Astrocyte (in vitro differentiated cells and primary cell): Measurements from ENCODE around the gene ELFN2. TPM values are rescaled to one million over a fixed set of nuclear protein-coding genes. Genes with fewer than 3 reads are reported as not detected.

ENCODE experiments used
- DNase-seq: peaks from one replicate; pipeline ENCODE4 v3.0.0-alpha.2; 2010; ENCODE audit warnings: low read depth
- FAIRE-seq: peaks from 2 replicates; lab custom pipeline; 2011; peaks lifted over from hg19 to GRCh38; lab: Jason Lieb, UNC
- H2AFZ ChIP-seq: 2 replicates; pipeline ENCODE4 v1.6.0; 2012; ENCODE audit warnings: low read depth, low read length, inconsistent platforms
- H3K27ac ChIP-seq: 2 replicates; pipeline ENCODE4 v1.5.1; 2011; ENCODE audit warnings: low read depth, low read length, inconsistent platforms
- H3K27me3 ChIP-seq: 2 replicates; pipeline ENCODE4 v1.6.0; 2011; ENCODE audit warnings: low read length, inconsistent platforms; ENCODE audit not compliant: insufficient read depth
- H3K36me3 ChIP-seq: 2 replicates; pipeline ENCODE4 v1.5.1; 2011; ENCODE audit warnings: low read length, inconsistent platforms; ENCODE audit not compliant: insufficient read depth
- H3K4me1 ChIP-seq: 2 replicates; pipeline ENCODE4 v1.5.1; 2011; ENCODE audit warnings: low read length, inconsistent platforms; ENCODE audit not compliant: insufficient read depth
- H3K4me2 ChIP-seq: 2 replicates; pipeline ENCODE4 v1.6.0; 2012; ENCODE audit warnings: low read length, inconsistent platforms
- H3K4me3 ChIP-seq: 2 replicates; pipeline ENCODE4 v1.5.1; 2011; ENCODE audit warnings: low read depth, mild to moderate bottlenecking, low read length, inconsistent platforms; ENCODE audit not compliant: insufficient read depth
- H3K79me2 ChIP-seq: 2 replicates; pipeline ENCODE4 v1.6.0; 2012; ENCODE audit warnings: mild to moderate bottlenecking, low read length, inconsistent platforms; ENCODE audit not compliant: insufficient read depth
- H3K9ac ChIP-seq: 2 replicates; pipeline ENCODE4 v1.6.0; 2012; ENCODE audit warnings: mild to moderate bottlenecking, low read length, inconsistent platforms
- H3K9me3 ChIP-seq: 2 replicates; pipeline ENCODE4 v1.5.1; 2012; ENCODE audit warnings: low read depth, mild to moderate bottlenecking, low read length, inconsistent platforms; ENCODE audit not compliant: insufficient read depth
- H4K20me1 ChIP-seq: 2 replicates; pipeline ENCODE4 v1.6.0; 2012; ENCODE audit warnings: low read length, inconsistent platforms; ENCODE audit not compliant: insufficient read depth
- H3K27ac Mint-ChIP-seq: one replicate; pipeline ENCODE4 v1.8.0; 2021; ENCODE audit warnings: mild to moderate bottlenecking, mixed read lengths; ENCODE audit not compliant: unreplicated experiment
- H3K27me3 Mint-ChIP-seq: one replicate; pipeline ENCODE4 v1.8.0; 2021; ENCODE audit warnings: low read depth, mixed read lengths; ENCODE audit not compliant: unreplicated experiment
- H3K36me3 Mint-ChIP-seq: one replicate; pipeline ENCODE4 v1.8.0; 2021; ENCODE audit warnings: low read depth, mixed read lengths; ENCODE audit not compliant: unreplicated experiment
- H3K4me1 Mint-ChIP-seq: one replicate; pipeline ENCODE4 v1.8.0; 2021; ENCODE audit warnings: low read depth, mixed read lengths; ENCODE audit not compliant: unreplicated experiment
- H3K4me3 Mint-ChIP-seq: one replicate; pipeline ENCODE4 v1.8.0; 2021; ENCODE audit warnings: mild to moderate bottlenecking, moderate library complexity, mixed read lengths; ENCODE audit not compliant: unreplicated experiment
- H3K9me3 Mint-ChIP-seq: one replicate; pipeline ENCODE4 v1.8.0; 2021; ENCODE audit warnings: mild to moderate bottlenecking, mixed read lengths; ENCODE audit not compliant: unreplicated experiment
- EZH2 ChIP-seq: IDR thresholded peaks from 2 replicates; pipeline ENCODE4 v1.6.1; 2012; ENCODE audit warnings: mild to moderate bottlenecking, low read length, inconsistent platforms; ENCODE audit not compliant: insufficient read depth
- total RNA-seq: library from RNA; stranded (reverse); gene quantifications from 2 replicates; pipeline ENCODE4 v1.2.1, GENCODE V29; 2021
- TF ChIP-seq, protein P1 (sequence below): IDR thresholded peaks from 2 replicates; pipeline ENCODE4 v1.5.1; 2011; ENCODE audit warnings: low read depth, mild to moderate bottlenecking, inconsistent platforms, low read length, moderate library complexity; ENCODE audit not compliant: insufficient read depth

The ELFN2 gene
- total RNA-seq, 1 donor from 2014 or later, result 2.8 TPM

- Mint-ChIP-seq H3K4me3 (no peak overlapping the region), H3K27me3 (peaks cover 67% of the 10 kb centered on the region), H3K27ac (no peak overlapping the region), H3K36me3 (peaks cover 3% of the 10 kb centered on the region), H3K4me1 (peaks cover 4% of the 10 kb centered on the region), H3K9me3 (no peaks in the 10 kb centered on the region)
- TF ChIP-seq EZH2, result no peak
- TF ChIP-seq, protein P1, sequence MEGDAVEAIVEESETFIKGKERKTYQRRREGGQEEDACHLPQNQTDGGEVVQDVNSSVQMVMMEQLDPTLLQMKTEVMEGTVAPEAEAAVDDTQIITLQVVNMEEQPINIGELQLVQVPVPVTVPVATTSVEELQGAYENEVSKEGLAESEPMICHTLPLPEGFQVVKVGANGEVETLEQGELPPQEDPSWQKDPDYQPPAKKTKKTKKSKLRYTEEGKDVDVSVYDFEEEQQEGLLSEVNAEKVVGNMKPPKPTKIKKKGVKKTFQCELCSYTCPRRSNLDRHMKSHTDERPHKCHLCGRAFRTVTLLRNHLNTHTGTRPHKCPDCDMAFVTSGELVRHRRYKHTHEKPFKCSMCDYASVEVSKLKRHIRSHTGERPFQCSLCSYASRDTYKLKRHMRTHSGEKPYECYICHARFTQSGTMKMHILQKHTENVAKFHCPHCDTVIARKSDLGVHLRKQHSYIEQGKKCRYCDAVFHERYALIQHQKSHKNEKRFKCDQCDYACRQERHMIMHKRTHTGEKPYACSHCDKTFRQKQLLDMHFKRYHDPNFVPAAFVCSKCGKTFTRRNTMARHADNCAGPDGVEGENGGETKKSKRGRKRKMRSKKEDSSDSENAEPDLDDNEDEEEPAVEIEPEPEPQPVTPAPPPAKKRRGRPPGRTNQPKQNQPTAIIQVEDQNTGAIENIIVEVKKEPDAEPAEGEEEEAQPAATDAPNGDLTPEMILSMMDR, result no peak
- FAIRE-seq, result no peak
- H3K27me3 ChIP-seq, result peaks cover 18% of the 10 kb centered on the region
- no peaks in the 10 kb centered on the region for H3K79me2 ChIP-seq
- H3K36me3 ChIP-seq, result no peaks in the 10 kb centered on the region
- H3K4me2 ChIP-seq, result no peak overlapping the region
- no peak for DNase-seq
- no peaks in the 10 kb centered on the region for H3K9me3 ChIP-seq
- no peak overlapping the region for H3K4me3 ChIP-seq
- H3K4me1 ChIP-seq, result peaks cover 4% of the 10 kb centered on the region
- peaks cover 4% of the 10 kb centered on the region for H4K20me1 ChIP-seq
- no peak overlapping the region for H2AFZ ChIP-seq
- no peak overlapping the region for H3K9ac ChIP-seq
- H3K27ac ChIP-seq, result no peak overlapping the region
Measured at GRCh38 chr22:37377927-37378326, 49.4 kb downstream of the ELFN2 start.

GRCh38 chr22:37377138-37377537 is 50.1 kb downstream of the ELFN2 start:
- Histone ChIP-seq H3K4me3 (no peak overlapping the region), H3K9ac (no peak overlapping the region), H3K4me1 (peaks cover 4% of the 10 kb centered on the region), H3K9me3 (no peaks in the 10 kb centered on the region), H2AFZ (no peak overlapping the region), H3K79me2 (no peaks in the 10 kb centered on the region), H3K4me2 (no peak overlapping the region), H3K27ac (no peak overlapping the region), H3K36me3 (no peaks in the 10 kb centered on the region), H4K20me1 (peaks cover 4% of the 10 kb centered on the region), H3K27me3 (peaks cover 18% of the 10 kb centered on the region)
- H3K9me3 Mint-ChIP-seq, result no peaks in the 10 kb centered on the region
- no peak for FAIRE-seq
- H3K36me3 Mint-ChIP-seq, result peaks cover 3% of the 10 kb centered on the region
- H3K4me3 Mint-ChIP-seq, result no peak overlapping the region
- H3K27me3 Mint-ChIP-seq, result peaks cover 61% of the 10 kb centered on the region
- no peak for DNase-seq
- H3K4me1 Mint-ChIP-seq, result peaks cover 4% of the 10 kb centered on the region
- H3K27ac Mint-ChIP-seq, result no peak overlapping the region
- no peak for TF ChIP-seq EZH2
- TF ChIP-seq, protein P1, result no peak

DNA sequence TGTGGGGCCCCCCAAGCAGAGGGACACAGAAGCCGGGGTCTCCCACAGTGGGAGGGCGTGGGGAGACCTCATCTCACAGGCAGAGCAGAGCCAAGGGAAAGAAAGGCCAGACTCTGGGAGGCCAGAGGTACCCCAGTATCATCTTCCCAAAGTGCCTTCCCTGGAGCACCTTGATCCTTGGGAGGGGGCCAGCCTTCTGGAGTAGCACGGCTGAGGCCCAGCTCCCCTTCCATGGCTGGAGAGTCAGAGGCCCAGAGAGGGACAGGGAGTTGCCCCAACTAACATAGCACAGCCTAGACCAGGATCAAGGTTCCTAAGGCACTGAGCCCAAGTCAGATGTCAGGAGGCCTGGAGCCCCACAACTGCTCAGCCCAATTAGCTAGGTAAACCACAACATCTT is 50.6 kb downstream of the ELFN2 start:
- TF ChIP-seq, protein P1, result no peak
- TF ChIP-seq EZH2, result no peak
- peaks cover 59% of the 10 kb centered on the region for H3K27me3 Mint-ChIP-seq
- Histone ChIP-seq H3K79me2 (no peaks in the 10 kb centered on the region), H3K4me1 (peaks cover 4% of the 10 kb centered on the region), H3K27ac (no peak overlapping the region), H3K4me2 (no peak overlapping the region), H3K9me3 (no peaks in the 10 kb centered on the region), H3K27me3 (peaks cover 18% of the 10 kb centered on the region), H3K9ac (no peak overlapping the region), H2AFZ (no peak overlapping the region), H4K20me1 (peaks cover 4% of the 10 kb centered on the region), H3K36me3 (no peaks in the 10 kb centered on the region), H3K4me3 (no peak overlapping the region)
- peaks cover 4% of the 10 kb centered on the region for H3K4me1 Mint-ChIP-seq
- no peak overlapping the region for H3K4me3 Mint-ChIP-seq
- H3K9me3 Mint-ChIP-seq, result no peaks in the 10 kb centered on the region
- peaks cover 3% of the 10 kb centered on the region for H3K36me3 Mint-ChIP-seq
- FAIRE-seq (no peak), DNase-seq (no peak)
- no peak overlapping the region for H3K27ac Mint-ChIP-seq
